HG03159 (cell line): Measurements from ENCODE around the gene CLSTN3.

Experiments used
- ATAC-seq: cut with Tn5 transposase; IDR thresholded peaks from one replicate; pipeline ENCODE4 v1.9.1; 2021; ENCODE audit warnings: mild to moderate bottlenecking, moderate library complexity; ENCODE audit not compliant: unreplicated experiment

CLSTN3 gene

DNA sequence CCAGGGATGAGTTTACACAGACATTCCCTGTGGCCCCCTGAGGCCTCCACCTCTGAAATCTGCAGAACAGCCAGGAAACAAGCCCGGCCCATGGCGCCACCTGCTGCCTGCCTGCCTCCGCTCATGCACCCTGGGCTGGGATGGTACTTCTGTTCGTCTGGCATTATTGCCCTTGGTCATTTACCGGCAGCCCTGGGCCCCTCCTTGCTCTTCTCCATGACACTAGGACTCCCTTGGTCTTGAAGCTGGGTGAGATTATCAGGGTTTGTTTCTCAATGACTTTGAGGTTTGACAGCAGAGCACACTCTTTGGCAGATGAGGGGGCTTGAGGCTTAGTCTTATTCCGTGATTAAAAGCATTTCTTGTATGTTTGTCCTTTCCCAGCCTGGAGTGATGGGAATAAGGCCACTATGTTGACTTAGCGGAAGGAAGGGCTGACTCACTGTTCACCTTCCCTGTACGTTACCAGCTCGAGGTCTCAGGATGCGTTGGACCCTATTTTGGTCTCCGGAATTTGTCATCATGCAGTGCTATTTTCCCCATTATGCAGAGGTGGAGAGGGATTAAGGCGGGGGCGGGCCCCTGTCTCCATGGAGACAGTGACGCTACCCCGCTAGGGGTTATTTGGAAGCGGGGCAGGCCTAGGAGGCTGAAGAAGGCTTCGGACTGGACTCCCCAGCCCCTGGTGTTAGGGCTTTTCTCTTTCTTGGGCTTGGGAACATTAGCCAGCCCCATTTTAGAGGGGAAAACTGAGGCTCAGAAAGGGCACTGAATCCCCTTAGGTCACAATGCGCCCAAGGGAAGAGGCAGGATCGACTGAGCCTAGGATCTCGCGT lies 58.6 kb downstream of the CLSTN3 start:
- ATAC-seq = peak; percentile 20

DNA sequence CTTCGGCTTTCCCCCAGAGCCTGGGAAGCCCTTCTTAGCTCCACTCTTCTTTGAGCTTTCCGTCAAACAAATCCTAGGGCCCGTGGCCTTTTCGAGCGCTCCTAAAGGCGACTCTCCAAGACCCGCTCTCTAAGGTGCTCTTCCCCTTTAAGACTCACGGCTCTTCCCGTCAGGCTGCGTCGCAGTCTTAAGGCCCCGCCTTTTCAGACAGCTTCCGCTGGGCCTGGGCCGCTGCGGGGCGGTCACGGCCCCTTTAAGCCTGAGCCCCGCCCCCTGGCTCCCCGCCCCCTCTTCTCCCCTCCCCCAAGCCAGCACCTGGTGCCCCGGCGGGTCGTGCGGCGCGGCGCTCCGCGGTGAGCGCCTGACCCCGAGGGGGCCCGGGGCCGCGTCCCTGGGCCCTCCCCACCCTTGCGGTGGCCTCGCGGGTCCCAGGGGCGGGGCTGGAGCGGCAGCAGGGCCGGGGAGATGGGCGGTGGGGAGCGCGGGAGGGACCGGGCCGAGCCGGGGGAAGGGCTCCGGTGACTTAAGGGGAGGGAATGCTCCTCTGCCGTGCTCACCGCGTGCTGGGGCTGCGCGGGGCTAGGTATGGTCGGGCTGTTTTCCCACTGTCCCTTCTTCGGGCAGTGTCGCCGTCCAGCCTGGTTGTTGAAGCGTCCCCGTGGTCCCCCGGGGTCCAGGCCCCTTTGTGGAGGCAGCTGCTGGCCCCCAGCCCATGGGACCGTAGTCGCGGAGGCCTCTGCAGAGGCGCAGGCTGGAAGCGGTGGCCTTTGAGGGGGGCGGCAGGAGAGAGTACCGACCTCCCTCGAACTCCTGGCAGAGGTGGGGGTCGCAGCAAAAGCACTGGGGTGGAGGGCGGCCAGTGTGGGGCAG lies 59.5 kb downstream of the CLSTN3 start, which contains the start of gene PEX5:
TSS of gene PEX5 (plus strand) at position 289 of the 870 bp plus-strand sequence. CDS start 692 bp downstream, outside the sequence.
- peak; percentile 93 for ATAC-seq

DNA sequence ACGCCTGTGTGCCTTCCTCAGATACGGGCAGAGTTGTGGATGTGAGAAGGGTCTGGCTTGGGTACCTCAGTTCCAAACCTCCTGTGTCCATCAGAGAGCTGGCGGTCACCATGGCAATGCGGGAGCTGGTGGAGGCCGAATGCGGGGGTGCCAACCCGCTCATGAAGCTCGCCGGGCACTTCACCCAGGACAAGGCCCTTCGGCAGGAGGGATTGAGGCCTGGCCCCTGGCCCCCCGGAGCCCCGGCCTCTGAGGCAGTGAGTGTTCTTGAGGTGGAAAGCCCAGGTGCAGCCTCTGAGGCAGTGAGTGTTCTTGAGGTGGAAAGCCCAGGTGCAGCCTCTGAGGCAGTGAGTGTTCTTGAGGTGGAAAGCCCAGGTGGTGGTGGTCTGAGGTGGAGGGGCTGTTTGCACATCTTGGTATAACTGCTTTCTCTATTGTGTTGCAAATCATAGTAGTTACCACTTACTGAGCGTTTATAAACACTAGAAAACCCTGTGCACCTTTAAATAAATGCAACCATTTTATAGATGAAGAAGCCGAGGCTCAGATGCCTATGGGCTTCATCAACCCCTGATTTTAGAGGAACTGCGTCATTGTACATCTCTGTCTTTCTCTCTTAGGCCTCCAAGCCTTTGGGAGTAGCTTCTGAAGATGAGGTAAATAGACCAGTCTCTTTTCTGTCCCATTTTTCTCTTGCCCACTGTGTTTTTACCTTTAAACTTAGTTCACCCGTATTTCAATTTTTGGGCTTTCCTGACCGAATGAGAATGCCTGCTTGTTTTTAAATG lies 60.3 kb downstream of the CLSTN3 start:
- no peak for ATAC-seq

DNA sequence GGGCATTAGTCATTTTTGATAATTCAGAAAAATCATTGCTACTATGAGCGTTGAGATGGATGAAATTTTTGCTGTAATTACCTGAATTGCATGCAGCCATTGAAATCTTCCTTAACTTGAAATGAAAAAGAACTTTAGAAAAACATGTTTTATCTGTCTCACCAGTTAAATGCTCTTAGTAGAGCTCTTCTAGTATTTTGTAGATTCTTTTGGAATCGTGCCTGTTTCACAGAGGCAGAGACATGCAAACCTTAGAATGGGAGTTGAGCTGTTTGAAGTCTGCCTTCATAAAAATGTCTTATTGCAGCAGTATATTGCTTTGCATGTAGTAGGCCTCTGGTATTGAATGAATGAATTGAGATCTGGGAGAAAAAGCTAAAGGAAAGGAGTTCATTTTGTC lies 63.5 kb downstream of the CLSTN3 start:
- no peak for ATAC-seq

DNA sequence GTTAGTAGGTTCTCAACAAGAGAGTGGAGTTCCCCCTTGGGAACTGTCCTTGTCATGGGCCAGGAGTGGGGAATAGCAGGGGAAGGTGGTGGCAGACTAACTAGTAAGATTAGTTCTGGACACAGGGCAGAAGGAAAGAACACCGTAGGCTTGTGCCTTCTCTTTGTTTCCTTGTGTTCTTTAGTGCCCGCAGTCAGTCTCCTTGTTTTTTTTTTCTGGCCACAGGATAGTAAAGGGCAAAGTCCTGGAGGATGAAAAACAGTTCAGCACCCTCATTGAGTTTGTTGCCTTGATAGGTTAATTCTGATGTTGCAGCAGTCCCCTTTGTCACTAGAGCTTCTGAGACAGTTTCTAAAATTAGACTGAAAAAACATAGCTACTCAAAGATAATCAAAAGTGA lies 67.7 kb downstream of the CLSTN3 start:
- no peak for ATAC-seq

DNA sequence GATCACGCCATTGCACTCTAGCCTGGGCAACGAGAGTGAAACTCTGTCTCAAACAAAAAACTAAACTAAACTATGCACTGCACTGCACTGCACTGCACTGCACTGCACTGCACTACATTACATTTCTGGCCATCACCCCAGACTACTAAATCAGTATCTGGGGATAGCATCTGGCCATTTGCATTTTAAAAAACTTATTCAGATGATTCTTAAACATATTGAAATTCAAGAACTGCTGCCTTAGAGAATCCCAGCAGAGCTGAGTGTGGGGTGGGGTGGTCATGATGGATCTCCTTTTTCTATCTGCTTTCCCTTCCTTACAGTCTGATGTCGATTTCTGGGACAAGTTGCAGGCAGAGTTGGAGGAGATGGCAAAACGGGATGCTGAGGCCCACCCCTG lies 72.9 kb downstream of the CLSTN3 start:
- no peak for ATAC-seq

DNA sequence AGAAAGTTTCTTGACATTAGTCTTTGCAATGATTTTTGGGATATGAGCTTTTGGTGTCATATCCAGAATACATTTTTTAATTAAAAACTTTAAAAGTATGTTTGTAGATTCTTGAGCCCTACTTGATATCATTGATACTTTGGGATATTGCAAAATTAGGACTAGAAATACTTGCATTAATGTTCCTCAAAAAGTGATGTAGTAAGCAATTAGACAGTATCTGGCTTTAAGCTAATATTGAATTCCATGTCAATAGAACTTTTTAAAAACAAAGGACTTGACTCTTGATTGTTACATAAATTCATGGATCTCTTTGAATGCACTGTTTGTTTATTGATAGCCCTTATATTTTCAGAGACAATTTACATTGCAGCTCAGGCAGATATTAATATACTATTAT lies 74.9 kb downstream of the CLSTN3 start:
- ATAC-seq = no peak

DNA sequence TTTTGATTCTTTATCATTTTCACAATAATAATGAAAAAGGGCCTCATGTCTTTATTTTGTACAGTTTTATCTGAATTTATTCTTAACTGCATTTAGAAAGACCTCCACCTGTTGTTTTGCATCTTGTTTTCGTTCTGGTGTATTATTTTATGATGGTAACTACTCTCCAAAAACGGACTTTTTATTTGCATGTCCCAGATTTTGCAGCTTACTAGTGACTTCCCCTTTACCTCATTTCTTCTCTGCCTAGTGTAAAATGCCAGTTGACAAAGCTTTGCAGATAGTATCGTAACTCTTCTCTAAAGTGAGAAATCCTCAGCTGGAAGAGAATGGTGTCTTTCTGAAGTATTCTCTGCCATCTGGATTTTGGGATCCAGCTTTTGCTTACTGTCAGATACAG lies 76.5 kb downstream of the CLSTN3 start:
- ATAC-seq = no peak

DNA sequence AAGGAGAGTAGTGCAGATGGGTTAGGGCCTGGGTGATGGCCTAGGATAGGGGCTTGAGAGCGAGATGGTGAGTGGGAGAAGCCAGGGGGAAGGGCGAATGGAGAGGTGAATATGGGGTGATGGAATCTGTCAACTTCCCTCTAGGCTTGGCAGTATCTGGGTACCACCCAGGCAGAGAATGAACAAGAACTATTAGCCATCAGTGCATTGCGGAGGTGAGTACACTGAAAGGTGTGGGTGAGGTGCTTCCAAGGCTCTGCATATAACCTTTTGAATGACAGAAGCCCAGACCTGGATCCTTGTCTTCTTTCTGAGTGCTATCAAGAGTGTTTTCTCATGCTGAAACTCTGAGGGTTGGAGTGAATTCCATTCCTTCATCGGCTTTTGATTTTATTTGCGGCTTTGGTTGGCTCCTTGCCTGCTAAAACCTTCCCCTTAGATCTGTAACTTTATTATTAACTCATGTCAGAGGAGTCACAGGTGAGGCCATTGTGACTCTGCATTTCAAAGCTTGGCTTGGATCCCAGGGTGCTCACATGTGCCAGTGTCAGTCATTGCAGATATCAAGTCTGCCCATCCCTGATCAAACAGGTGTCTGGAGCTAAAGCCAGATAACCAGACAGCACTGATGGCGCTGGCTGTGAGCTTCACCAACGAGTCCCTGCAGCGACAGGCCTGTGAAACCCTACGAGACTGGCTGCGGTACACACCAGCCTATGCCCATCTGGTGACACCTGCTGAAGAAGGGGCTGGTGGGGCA lies 77.9 kb downstream of the CLSTN3 start:
- no peak for ATAC-seq
